Neural crest cell (in vitro differentiated cells): ENCODE data around the gene DIAPH3. TPM values are rescaled to one million over a fixed set of nuclear protein-coding genes. Genes with fewer than 3 reads are reported as not detected.

Source experiments
- DNase-seq: peaks from one replicate; pipeline ENCODE4 v3.0.0; 2021; ENCODE audit warnings: low read depth, mixed read lengths, low spot score
- H3K27ac Mint-ChIP-seq: one replicate; pipeline ENCODE4 v1.8.0; 2021; ENCODE audit warnings: mild to moderate bottlenecking, mixed read lengths; ENCODE audit not compliant: unreplicated experiment
- H3K27me3 Mint-ChIP-seq: 2 replicates; pipeline ENCODE4 v1.8.0; 2021; ENCODE audit warnings: low read depth, mild to moderate bottlenecking, mixed read lengths
- H3K36me3 Mint-ChIP-seq: 2 replicates; pipeline ENCODE4 v1.8.0; 2021; ENCODE audit warnings: low read depth, mild to moderate bottlenecking, mixed read lengths
- H3K4me1 Mint-ChIP-seq: 2 replicates; pipeline ENCODE4 v1.8.0; 2021; ENCODE audit warnings: mixed read lengths
- H3K4me3 Mint-ChIP-seq: one replicate; pipeline ENCODE4 v1.8.0; 2021; ENCODE audit warnings: mild to moderate bottlenecking, mixed read lengths
- H3K9me3 Mint-ChIP-seq: 2 replicates; pipeline ENCODE4 v1.8.0; 2021; ENCODE audit warnings: mixed read lengths
- CTCF ChIP-seq: fragments of 200-600 bp; sonication (generic); conservative IDR thresholded peaks from 2 replicates; pipeline ENCODE4 v1.5.0; 2021; ENCODE audit warnings: antibody characterized with exemption, mild to moderate bottlenecking
- total RNA-seq: library from RNA; stranded (reverse); gene quantifications from 2 replicates; pipeline ENCODE4 v1.2.1, GENCODE V29; 2021

The DIAPH3 gene
- total RNA-seq, 1 donor from 2014 or later, result 16.4 TPM

DNA sequence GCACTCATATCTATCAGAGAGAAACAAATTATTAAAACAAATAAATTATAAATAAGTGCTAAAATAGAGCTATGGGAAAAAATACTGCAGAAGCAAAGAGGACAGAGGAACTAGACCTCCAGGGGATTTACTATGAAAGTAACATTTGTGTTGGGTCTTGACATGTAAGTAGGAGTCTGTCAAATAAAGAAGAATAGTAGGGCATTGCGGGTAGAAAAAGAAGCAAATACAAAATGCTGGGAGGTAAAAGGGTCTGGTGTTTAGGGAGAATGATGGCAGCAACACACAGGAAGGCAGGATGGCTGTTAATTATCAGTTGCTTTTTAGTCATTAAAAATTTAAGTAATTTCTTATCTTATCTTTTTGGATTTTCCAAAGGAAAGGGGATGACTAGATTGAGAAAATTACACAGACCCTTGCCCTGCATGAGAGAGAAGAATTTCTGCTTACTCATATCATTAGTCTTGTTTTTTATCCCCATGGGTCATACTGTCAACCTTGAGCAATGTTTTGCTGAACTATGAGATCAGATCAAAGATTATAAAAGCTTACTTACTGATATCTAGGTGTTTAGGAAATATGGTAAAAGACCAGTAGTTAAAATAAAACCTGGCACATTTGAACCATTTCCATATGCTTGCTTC is 472.7 kb downstream of the DIAPH3 start:
- Mint-ChIP-seq H3K4me3 (no peak overlapping the region), H3K36me3 (no peaks in the 10 kb centered on the region), H3K27me3 (no peaks in the 10 kb centered on the region), H3K9me3 (no peaks in the 10 kb centered on the region), H3K27ac (no peak overlapping the region), H3K4me1 (peaks cover 14% of the 10 kb centered on the region)
- no peak for DNase-seq
- TF ChIP-seq CTCF, result no peak

DNA sequence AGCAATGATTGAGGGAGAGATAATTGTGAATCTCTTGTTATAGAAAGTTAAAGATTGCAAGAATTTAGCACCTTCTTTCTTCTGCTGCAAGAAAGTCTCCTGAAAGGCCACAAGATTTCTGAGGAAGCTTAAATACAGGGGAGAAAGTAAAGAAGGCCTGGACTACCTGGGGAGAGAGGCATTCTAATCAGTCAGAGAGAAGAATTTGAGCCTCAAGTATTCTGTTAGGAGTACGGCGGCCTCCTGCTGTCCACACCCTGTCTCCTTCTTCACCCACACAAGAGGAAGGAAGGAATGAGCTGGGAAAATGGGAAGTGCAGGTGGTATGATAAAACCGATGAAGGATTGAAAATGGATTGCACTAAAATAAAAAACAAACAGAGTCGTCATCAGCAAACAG is 474.7 kb downstream of the DIAPH3 start:
- Mint-ChIP-seq H3K4me3 (no peak overlapping the region), H3K4me1 (peaks cover 14% of the 10 kb centered on the region), H3K36me3 (no peaks in the 10 kb centered on the region), H3K27me3 (no peaks in the 10 kb centered on the region), H3K27ac (no peak overlapping the region), H3K9me3 (no peaks in the 10 kb centered on the region)
- DNase-seq, result no peak
- TF ChIP-seq CTCF, result no peak

GRCh38 chr13:59686798-59687394 is 476.8 kb downstream of the DIAPH3 start:
- H3K27me3 Mint-ChIP-seq, result no peaks in the 10 kb centered on the region
- no peak for DNase-seq
- H3K9me3 Mint-ChIP-seq, result no peaks in the 10 kb centered on the region
- H3K4me1 Mint-ChIP-seq, result peaks cover 14% of the 10 kb centered on the region
- no peak overlapping the region for H3K4me3 Mint-ChIP-seq
- no peaks in the 10 kb centered on the region for H3K36me3 Mint-ChIP-seq
- TF ChIP-seq CTCF, result no peak
- H3K27ac Mint-ChIP-seq, result no peak overlapping the region

DNA sequence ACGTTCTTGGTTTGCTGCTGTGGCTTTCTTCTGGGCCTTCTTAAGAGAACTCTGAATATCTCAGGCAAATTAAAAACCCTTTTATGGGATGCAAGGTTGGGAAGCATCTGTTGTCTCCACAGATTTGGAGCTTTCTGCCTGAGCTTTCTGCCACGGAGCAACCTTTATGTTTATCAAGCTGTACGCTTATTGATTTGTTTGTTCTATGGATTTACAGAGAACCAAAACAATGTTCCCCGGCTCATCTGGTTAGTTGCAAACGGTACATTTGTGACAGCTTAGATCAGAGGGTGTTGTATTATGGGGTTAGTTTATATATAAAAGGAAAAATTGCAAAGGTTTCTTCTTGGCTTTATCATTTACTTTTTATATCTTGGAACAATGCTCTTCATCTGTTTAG is 479.6 kb downstream of the DIAPH3 start:
- no peak for DNase-seq
- Mint-ChIP-seq H3K4me3 (no peak overlapping the region), H3K27me3 (no peaks in the 10 kb centered on the region), H3K4me1 (peaks cover 19% of the 10 kb centered on the region), H3K27ac (no peak overlapping the region), H3K9me3 (no peaks in the 10 kb centered on the region), H3K36me3 (no peaks in the 10 kb centered on the region)
- TF ChIP-seq CTCF, result no peak

DNA sequence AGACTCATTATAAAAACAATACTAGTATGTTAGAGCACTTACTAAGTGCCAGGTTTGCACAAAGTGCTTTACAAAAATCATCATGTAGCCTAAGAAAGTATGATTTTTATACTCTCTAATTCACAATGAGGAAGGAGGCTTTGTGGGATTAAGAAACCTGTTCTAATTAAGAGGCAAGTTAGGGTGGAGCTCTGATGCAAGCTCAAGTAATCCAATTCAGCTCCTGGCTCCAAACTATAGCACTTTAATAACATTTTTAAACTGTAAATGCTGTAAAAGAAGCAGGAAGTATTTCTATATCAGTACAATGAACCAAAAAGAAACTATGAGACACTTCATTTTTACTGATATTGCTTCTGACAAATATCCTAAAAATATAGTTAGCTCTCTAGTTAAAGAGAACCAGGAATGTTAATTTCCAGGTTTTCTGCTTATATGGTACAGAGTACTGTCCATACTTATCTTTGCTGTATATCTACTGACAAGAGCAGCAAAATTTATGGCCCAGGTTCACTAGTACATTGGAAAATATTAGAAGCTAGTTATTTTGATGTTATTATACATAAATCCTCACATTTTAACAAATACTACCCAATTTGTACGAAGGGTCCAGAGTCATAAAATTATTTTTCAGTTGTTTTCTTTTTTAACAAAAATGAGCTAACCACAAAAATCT is 482.0 kb downstream of the DIAPH3 start:
- DNase-seq, result no peak
- Mint-ChIP-seq H3K9me3 (no peaks in the 10 kb centered on the region), H3K36me3 (no peaks in the 10 kb centered on the region), H3K4me3 (no peak overlapping the region), H3K4me1 (peaks cover 22% of the 10 kb centered on the region), H3K27me3 (no peaks in the 10 kb centered on the region), H3K27ac (no peak overlapping the region)
- no peak for TF ChIP-seq CTCF
